HK-2 (cell line): Measurements from ENCODE around the gene WDR88.
"Not testable (repeated sequence)": the region's sequence is repeated elsewhere in the genome, so short reads cannot be mapped to it uniquely, and the experiment has no call there.

Experiments
- DNase-seq: peaks from one replicate; pipeline ENCODE4 v3.0.0-alpha.2; 2018; ENCODE audit not compliant: unreplicated experiment

Gene WDR88

GRCh38 chr19:33132021-33132420 is at the start of gene WDR88:
TSS of gene WDR88 (plus strand) at chr19:33132114. CDS start at chr19:33132170, 56 bp downstream.
- no peak for DNase-seq

GRCh38 chr19:33085570-33086128 is 46.3 kb upstream of the WDR88 start:
- DNase-seq: no peak

GRCh38 chr19:33086955-33087354 is 45.0 kb upstream of the WDR88 start:
- DNase-seq: no peak

GRCh38 chr19:33089010-33089409 is 42.9 kb upstream of the WDR88 start:
- DNase-seq: no peak

- DNase-seq: no peak
Observed at GRCh38 chr19:33090179-33090578, 41.7 kb upstream of the WDR88 start.

GRCh38 chr19:33093420-33094210 is 38.3 kb upstream of the WDR88 start:
- DNase-seq: no peak

GRCh38 chr19:33094436-33095067 is 37.4 kb upstream of the WDR88 start:
- DNase-seq: no peak

- DNase-seq: no peak
Observed at GRCh38 chr19:33096005-33096404, 35.9 kb upstream of the WDR88 start.

- peak; percentile 60 for DNase-seq
Observed at GRCh38 chr19:33098055-33098534, 33.8 kb upstream of the WDR88 start.

- DNase-seq: no peak
Observed at GRCh38 chr19:33100894-33101644, 30.8 kb upstream of the WDR88 start.

- no peak for DNase-seq
Observed at GRCh38 chr19:33102893-33103292, 29.0 kb upstream of the WDR88 start.

GRCh38 chr19:33108161-33108560 is 23.8 kb upstream of the WDR88 start:
- DNase-seq: no peak

- no peak for DNase-seq
Observed at GRCh38 chr19:33110137-33110910, 21.6 kb upstream of the WDR88 start.

GRCh38 chr19:33111587-33111986 is 20.3 kb upstream of the WDR88 start:
- DNase-seq: no peak

GRCh38 chr19:33114312-33114711 is 17.6 kb upstream of the WDR88 start:
- no peak for DNase-seq

- DNase-seq: no peak
Observed at GRCh38 chr19:33117501-33117900, 14.4 kb upstream of the WDR88 start.

- no peak for DNase-seq
Observed at GRCh38 chr19:33118643-33119042, 13.3 kb upstream of the WDR88 start.

- DNase-seq: no peak
Observed at GRCh38 chr19:33124207-33125098, 7.5 kb upstream of the WDR88 start.

- peak; percentile 44 for DNase-seq
Observed at GRCh38 chr19:33125929-33126388, 6.0 kb upstream of the WDR88 start.

GRCh38 chr19:33126712-33127111 is 5.2 kb upstream of the WDR88 start:
- not testable (repeated sequence) for DNase-seq
